NB4 (cell line): Measurements from ENCODE around the gene CCDC38.

Experiments used
- POLR2A ChIP-seq: IDR thresholded peaks from 2 replicates; pipeline ENCODE4 v1.6.1; 2011; ENCODE audit warnings: mild to moderate bottlenecking; ENCODE audit not compliant: insufficient read length; ENCODE audit errors: extremely low read depth
- TF ChIP-seq, protein P1 (sequence below): IDR thresholded peaks from one replicate; pipeline ENCODE4 v1.5.1; 2012; ENCODE audit warnings: low read depth, low read length

DNA sequence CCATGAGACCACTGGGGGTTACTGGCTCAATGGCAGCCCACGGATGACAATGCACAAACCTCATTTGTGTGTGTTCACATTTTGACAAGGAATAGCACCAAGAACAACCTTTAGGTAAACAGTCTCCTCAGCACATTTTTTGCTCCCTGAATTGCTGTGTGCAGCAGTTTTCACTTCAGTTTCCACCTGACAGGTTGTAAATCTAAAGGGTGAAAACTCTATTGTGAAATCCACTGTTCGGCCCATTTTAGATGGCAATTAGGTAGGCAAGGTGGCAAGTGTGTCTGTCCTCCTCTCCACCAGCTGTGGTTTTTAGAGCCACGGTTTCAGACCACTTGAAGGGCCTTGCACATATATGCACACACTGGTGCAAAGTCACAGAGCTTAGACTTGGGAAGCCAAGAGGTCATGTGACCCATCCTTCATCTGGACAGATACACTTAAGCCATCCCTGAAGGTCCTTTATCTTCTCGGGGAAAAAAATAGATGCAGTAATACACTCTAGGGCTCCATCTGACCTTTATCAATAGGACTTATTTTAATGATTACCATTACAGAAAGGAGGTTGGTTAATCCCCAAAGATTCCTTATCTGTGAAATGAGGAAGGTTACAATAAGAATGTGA lies 30.5 kb upstream of the CCDC38 start:
- TF ChIP-seq, protein P1, sequence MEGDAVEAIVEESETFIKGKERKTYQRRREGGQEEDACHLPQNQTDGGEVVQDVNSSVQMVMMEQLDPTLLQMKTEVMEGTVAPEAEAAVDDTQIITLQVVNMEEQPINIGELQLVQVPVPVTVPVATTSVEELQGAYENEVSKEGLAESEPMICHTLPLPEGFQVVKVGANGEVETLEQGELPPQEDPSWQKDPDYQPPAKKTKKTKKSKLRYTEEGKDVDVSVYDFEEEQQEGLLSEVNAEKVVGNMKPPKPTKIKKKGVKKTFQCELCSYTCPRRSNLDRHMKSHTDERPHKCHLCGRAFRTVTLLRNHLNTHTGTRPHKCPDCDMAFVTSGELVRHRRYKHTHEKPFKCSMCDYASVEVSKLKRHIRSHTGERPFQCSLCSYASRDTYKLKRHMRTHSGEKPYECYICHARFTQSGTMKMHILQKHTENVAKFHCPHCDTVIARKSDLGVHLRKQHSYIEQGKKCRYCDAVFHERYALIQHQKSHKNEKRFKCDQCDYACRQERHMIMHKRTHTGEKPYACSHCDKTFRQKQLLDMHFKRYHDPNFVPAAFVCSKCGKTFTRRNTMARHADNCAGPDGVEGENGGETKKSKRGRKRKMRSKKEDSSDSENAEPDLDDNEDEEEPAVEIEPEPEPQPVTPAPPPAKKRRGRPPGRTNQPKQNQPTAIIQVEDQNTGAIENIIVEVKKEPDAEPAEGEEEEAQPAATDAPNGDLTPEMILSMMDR: no peak
- TF ChIP-seq POLR2A: no peak
